Fibroblast of the aortic adventitia (primary cell): ENCODE data around the gene MX1. TPM values are rescaled to one million over a fixed set of nuclear protein-coding genes. Genes with fewer than 3 reads are reported as not detected.

ENCODE experiments used
- DNase-seq: peaks from one replicate; pipeline ENCODE4 v3.0.0-alpha.2; 2010; ENCODE audit warnings: low read depth
- H3K4me3 ChIP-seq: 2 replicates; pipeline ENCODE4 v1.5.1; 2011; ENCODE audit warnings: low read depth, mild to moderate bottlenecking, control low read depth, low read length, moderate library complexity
- CTCF ChIP-seq: IDR thresholded peaks from 2 replicates; pipeline ENCODE4 v1.5.1; 2011; ENCODE audit warnings: mild to moderate bottlenecking, low read length, control low read depth, inconsistent platforms; ENCODE audit not compliant: insufficient read depth
- total RNA-seq: library from RNA; depleted of rRNA; stranded (reverse); fragments of >200 nt; gene quantifications from 2 replicates; pipeline ENCODE4 v1.2.3, GENCODE V29; 2012; ENCODE audit warnings: low replicate concordance

The MX1 gene
- total RNA-seq, 1 donor, result 3.2 TPM

GRCh38 chr21:41441546-41441945 is 15.5 kb downstream of the MX1 start:
- no peak overlapping the region for H3K4me3 ChIP-seq
- DNase-seq, result no peak
- TF ChIP-seq CTCF, result no peak

- no peak for TF ChIP-seq CTCF
- DNase-seq, result no peak
- H3K4me3 ChIP-seq, result no peak overlapping the region
These were observed 16.6 kb downstream of the MX1 start for GRCh38 chr21:41442481-41443186.

- no peak overlapping the region for H3K4me3 ChIP-seq
- no peak for TF ChIP-seq CTCF
- no peak for DNase-seq
These were observed 17.5 kb downstream of the MX1 start for GRCh38 chr21:41443562-41443961.

- H3K4me3 ChIP-seq, result no peak overlapping the region
- no peak for TF ChIP-seq CTCF
- no peak for DNase-seq
These were observed 18.8 kb downstream of the MX1 start for GRCh38 chr21:41444703-41445464.

- TF ChIP-seq CTCF, result no peak
- DNase-seq, result no peak
- H3K4me3 ChIP-seq, result no peak overlapping the region
These were observed 19.4 kb downstream of the MX1 start for GRCh38 chr21:41445465-41445862.

- DNase-seq, result no peak
- TF ChIP-seq CTCF, result no peak
- no peak overlapping the region for H3K4me3 ChIP-seq
These were observed 20.5 kb downstream of the MX1 start for GRCh38 chr21:41446586-41446985.
